Upper lobe of left lung (tissue), 4 donors: ENCODE results near the gene NDUFA5.

ENCODE experiments used
- EP300 ChIP-seq, 4 donors: sonication (generic); formaldehyde crosslinking; IDR thresholded peaks; one replicate each; pipeline ENCODE4 v1.5.1; 2017; ENCODE audit warnings: antibody characterized with exemption in 4 of 4, control low read depth in 2 of 4
- POLR2A ChIP-seq, 4 donors: fragments of 450-650 bp; IDR thresholded peaks; one replicate each; pipeline ENCODE4 v1.5.1; 2016 to 2017; ENCODE audit warnings: antibody characterized with exemption in 4 of 4, mild to moderate bottlenecking in 2 of 4
- POLR2AphosphoS5 ChIP-seq, 2 donors: sonication (generic); formaldehyde crosslinking; IDR thresholded peaks; one replicate each; pipeline ENCODE4 v1.5.1; 2017; ENCODE audit warnings: antibody characterized with exemption in 2 of 2
- TF ChIP-seq, protein P1 (sequence below), 6 experiments: fragments of 450-650 bp in 4 of 6; fragments of 200-600 bp in 2 of 6; sonication (generic) in 2 of 6; IDR thresholded peaks; one replicate each; pipeline ENCODE4 v1.5.1; 2016 to 2019; ENCODE audit warnings: antibody characterized with exemption in 6 of 6

DNA sequence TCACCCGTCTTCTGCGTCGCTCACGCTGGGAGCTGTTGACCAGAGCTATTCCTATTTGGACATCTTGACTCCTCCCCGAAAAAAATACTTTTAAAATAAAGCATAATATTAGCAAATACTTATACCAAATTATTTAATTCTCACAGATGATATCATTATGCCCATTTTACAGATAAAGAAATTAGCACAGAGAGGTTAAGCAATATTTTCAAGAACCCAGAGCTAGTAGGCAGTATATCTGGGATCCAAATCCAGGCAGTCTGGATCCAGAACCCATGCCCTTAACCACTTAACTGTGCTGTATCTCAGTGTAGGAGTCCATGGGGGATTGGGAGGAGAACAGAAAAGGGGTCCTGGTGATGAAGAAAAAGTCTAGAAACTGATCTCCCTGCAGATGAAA, 29.4 kb downstream of the NDUFA5 start:
- TF ChIP-seq, protein P1, sequence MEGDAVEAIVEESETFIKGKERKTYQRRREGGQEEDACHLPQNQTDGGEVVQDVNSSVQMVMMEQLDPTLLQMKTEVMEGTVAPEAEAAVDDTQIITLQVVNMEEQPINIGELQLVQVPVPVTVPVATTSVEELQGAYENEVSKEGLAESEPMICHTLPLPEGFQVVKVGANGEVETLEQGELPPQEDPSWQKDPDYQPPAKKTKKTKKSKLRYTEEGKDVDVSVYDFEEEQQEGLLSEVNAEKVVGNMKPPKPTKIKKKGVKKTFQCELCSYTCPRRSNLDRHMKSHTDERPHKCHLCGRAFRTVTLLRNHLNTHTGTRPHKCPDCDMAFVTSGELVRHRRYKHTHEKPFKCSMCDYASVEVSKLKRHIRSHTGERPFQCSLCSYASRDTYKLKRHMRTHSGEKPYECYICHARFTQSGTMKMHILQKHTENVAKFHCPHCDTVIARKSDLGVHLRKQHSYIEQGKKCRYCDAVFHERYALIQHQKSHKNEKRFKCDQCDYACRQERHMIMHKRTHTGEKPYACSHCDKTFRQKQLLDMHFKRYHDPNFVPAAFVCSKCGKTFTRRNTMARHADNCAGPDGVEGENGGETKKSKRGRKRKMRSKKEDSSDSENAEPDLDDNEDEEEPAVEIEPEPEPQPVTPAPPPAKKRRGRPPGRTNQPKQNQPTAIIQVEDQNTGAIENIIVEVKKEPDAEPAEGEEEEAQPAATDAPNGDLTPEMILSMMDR (IDR thresholded peaks at IDR 0.05): no peak
- TF ChIP-seq POLR2A (IDR thresholded peaks at IDR 0.05) (no peak), EP300 (IDR thresholded peaks at IDR 0.05) (no peak), POLR2AphosphoS5 (IDR thresholded peaks at IDR 0.05) (no peak)
